NCI-H748 (cell line): Measurements from ENCODE around the gene NFATC1.

Experiments
- DNase-seq: peaks from one replicate; lab custom pipeline; 2025; ENCODE audit not compliant: unreplicated experiment; lab: John Stamatoyannopoulos, UW

The NFATC1 gene

DNA sequence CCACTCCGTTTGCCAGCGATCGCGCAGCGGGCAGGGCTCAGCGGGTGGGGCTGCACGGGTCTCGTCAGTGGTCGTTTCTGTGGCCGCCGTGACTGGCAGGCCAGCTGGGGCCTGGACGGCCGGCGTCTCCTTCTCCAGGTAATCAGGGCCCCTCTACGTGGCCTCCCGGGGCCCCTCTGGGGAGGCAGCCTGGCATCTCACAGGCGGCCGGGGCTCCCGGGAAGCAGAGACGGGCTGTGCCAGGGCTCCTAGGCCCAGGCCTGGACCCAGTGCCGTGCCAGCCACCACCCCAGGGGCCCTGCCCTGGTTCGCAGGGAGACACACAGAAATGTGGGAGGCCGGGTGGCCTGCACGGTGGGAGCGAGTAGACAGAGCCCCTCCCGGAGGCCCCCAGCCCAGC lies 59.5 kb downstream of the NFATC1 start:
- no peak for DNase-seq

DNA sequence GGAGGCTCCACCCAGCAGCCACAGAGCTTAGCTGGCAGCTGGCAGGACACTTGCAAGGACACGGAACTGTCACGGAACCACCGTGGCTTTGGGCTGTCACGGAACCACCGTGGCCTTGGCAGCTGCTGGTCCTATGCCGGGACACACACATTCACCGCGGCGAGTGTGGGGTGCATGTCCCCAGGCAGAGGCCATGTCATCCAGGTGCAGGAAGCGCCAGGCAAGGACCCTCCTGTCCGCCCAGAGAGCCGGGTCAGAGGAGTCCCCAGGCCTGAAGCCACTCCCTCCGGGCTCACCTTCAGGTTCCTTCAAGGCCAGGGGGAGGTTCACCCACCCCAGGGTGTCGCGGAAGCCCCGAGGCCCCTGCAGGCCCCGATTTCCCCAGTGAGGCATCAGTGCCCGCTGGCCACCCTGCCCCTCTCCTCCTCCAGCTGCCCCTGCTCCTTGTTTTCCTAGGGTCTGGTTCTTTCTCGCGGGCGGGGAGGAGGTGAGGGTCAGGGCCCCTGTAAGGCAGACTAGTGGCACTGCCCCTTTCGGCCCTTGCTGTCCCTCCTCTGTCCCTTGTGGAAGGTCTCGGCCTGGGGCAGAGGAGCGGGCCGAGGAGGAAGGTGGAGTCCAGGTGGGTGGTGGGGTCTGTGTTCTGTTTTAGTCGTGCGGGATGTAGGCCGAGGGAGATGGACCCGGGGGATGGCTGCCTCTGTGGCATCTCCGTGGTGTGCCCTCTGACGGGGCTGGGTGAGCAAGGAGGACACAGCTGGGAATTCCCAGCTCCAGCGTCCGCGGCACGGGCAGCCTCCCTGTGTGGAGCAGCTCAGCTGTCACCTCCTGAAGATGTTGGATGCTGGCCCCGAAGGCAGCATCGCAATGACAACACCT lies 60.6 kb downstream of the NFATC1 start:
- no peak for DNase-seq

DNA sequence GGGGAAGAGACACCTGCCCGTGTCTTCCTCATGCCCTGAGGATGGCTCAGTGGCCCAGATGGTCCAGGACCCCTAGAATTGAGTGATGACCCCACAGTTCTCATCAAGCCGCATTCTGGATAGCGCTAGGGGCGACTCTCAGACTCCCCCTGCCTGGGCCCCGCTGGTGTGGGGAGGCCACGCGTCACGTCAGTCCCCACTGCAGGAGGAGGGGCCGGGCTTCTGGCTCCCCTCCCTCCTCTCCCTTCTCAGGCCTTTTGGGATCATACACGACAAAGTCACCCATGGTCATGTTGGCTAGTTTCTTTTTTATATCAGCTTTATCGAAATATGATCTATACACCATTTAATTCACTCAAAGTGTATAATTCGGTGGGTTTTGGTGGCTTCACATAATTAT lies 61.5 kb downstream of the NFATC1 start:
- DNase-seq, result no peak

DNA sequence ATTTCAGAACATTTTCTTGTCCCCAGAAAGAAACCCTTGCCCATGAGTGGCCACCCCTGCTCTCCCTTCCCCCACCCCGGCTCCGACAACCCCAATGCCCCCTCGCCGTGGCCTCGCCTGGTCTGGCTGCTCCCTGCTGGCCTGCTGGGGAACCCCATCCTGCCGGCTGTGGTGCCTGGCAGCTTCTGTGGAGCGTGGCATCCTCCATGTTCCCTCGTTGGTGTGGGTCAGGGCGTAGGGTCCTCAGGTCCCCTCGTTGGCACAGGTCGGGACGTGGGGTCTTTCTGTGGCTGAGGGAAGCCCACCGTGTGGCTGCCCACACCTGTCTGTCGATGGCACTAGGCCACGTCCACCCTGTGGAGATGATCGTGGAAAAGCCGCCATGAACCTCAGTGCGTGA lies 61.9 kb downstream of the NFATC1 start:
- DNase-seq, result no peak

DNA sequence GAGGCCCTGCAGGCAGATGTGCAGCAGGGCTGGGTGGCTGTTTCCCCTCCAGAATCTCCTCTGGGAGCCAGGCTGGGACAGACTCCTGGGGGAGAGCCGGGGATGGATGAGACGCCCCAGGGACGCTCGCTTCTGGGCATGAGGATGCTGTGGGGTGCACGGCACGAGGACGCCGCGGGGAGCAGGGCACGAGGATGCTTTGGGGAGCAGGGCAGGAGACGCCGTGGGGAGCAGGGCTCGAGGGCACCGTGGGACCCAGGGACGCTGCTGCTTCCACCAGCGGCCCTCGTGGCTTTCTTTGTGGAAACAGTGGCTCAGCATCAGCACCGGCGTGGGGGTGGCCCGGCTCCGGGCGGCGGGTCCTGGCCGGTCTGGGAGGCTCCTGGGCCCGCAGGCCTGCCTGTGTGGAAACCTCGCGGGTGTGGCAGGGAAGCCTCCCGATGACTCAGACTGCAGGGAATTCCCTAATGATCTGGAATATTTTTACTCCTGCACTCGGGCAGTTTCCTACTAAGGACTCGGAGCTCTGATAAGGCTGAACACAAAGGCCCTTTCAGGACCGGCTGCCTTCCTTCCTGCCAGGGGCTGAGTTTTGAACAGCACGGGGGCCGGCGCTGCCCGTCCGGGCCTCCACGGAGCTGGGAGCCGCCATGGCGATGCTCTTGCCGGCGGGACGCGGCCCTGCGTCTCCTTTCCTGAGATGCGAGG lies 62.6 kb downstream of the NFATC1 start:
- DNase-seq, result no peak

DNA sequence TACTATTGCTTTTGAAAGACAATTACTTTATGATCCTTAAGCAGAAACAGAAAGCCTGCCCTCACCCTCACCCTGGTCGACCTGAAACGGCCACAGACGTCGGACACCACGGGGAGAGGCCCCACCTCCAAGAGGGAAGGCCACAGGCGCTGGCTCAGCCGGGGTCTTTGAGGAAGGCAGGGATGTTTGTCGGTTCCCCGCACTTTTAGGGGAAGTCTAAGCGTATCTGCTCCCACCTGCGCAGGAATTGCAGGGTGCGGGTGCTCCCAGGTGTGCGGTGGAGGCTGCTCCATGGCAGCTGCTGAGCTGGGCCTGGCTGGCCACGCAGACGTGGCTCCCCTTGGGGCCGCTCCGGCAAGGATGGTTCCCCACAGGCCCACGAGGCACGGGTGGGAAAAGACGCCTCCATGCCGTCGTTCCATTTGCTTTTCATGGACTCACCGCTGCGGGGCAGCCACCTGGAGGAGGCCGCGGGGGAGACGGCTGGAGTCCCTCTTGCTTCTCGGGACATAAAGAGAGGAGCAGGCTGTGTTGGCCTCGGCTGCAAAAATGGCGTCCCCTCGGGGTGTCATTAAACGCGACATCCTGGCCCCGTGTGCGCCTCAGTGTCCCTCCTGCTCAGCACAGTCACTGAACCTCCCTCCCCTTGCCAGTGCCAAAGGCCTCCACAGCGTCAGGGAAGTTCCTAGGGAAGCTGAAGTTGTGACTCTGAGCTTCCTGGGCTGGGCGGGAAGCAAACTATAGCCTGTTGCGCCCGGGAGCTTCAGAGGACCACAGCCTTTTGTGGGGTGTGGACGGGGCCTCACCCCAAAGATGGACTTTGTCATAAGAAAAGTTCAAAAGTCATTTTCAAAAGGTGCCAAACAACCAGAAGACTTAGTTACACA lies 63.4 kb downstream of the NFATC1 start:
- DNase-seq, result no peak

DNA sequence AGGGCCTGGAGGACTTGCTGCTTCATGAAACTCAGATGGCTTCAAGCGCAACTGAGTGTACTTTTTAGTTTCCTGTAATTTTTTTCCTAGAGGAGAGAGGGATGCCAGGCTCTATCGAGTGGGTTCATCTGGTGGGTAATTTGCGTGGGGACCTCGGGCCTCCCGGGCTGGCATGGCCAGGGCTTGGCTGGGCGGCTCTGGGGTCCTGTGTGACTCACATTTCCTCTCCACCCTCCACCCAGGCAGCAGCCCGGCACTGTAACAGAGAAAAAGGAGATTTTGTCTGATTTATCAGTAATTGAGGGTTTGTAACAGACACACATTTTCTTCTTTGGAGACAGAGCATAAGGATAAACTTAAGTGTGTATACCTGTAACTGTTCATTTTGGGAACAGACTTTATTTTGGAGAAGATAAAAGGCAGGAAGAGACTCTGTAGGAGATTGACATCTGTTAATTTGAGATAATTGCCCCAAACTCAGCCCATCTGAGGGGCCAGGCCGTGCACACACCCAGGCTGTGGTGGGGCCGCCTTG lies 64.3 kb downstream of the NFATC1 start:
- DNase-seq, result no peak

DNA sequence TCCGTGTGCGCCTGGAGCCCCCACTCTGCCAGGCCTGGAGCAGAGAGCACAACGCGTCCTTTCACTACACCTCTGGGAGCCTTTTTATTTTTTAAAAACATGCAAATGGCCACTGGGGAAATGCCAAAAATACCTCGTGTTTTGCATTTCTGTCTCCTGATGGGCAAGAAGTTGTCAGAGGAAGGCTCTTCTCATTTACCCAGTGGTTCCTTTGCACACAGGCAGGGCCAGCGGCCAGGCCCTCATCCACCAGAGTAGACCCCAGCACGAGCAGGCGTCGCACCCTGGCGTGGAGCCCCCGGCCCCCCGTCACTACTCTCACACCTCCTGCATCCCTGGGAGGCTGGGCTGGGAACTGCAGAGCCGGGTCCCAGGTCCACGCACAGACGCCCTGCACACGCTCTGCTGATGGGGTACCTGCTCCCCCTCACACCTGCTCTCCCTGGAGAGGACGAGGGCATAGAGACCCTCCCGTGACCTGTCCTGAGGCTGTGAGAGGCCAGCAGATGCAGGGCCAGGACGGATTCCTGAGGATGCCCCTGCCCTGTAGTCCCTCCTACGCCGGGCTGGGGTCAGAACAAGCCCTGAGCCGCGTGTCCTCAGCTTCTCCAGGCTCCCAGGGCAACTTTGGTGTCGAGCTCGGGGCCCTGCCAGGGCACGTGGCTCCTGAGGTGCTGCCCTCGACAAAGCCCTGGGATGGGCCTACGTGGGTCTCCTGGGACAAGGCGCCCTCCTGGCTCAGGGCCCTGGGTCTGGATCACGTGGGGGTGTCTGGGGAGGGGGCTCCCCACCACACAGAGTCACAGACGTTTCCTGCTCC lies 65.0 kb downstream of the NFATC1 start:
- no peak for DNase-seq

DNA sequence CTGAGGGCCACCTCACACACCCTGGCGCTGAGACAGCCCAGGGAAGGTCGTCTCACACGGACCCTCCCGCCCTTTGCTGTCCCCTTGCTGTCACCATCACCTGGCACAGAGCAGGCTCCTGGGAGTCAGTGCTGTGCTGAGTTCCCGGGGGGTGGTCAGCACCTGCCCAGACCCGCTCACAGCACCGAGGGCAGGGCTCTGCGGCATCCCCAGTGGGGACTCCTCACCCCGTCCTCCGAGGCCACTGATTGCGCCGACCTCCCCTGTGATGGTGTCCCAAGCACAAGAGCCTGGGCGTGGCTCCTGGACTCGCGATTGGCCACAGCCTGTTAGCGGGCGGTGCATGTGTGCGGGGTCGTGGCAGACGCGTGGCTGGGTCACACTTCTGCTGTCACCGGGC lies 65.9 kb downstream of the NFATC1 start:
- DNase-seq, result no peak

DNA sequence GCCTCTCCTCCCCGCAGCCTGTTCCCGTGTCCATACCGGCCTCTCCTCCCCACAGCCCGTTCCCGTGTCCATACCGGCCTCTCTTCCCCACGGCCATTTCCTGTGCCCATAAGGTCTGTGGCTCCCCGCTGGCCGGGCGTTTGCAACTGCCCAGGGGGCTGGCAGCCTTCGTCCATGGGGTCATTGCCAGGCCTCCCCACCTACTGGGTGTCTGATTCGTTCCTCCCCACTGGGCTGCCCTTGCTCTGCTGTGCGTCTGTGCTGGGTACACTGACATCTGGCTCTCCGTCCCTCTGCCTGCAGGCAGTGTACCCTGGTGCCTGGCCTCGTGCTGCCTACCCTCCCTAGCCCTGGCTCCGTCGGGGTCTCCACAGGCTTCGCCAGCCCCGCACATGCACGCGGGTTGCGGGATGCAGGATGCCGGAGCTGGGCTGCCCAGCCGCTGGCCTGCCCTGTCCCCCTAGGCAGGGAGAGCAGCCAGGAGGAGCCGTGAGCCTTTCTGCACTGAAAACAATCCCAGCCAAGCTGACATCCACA lies 67.8 kb downstream of the NFATC1 start:
- DNase-seq, result no peak

DNA sequence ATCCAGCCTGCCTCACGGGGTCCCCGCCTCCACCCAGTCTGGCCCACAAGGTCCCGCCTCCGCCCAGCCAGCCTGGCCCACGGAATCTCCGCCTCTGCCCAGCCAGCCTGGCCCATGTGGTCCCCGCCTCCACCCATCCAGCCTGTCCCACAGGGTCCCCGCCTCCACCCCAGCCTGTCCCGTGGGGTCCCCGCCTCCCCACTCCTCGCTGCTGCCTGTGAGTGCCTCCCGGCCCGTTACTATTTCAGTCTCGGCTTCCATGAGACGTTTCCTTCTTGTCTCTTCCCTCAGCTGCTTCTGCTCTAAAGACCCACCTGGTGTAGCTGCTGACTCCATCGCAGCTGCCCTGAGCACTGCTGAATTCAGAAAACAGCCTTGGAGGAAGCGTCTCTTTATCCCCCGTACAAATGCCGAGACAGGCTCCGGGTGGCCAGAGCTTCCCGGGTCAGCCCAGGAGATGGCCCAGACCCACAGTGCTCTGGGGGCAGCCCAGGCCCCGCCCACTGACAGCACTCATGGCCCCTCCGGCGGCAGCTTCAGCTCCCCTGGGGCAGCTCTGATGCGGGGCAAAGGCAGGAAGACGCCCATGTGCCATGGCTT lies 69.8 kb downstream of the NFATC1 start:
- DNase-seq, result no peak

DNA sequence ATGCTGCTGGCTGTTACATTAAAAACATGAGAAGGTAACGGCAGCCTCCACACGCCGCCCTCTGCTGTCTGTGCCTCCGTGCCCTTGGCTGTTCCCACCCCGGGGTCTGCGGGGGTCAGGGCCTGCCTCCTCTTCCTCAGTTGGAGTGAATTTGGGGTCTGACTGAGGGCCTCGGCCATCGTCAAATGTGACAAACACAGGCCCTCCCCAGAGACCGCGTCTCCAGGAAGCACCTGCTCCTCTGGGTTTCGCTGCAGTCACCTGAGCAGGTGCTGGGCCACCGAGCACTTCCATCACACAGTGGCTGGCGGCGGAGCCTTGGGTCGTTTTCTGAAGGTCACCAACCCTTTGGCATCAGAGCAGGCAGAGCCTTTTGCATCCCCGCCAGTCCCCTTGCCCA lies 70.9 kb downstream of the NFATC1 start:
- DNase-seq, result no peak

DNA sequence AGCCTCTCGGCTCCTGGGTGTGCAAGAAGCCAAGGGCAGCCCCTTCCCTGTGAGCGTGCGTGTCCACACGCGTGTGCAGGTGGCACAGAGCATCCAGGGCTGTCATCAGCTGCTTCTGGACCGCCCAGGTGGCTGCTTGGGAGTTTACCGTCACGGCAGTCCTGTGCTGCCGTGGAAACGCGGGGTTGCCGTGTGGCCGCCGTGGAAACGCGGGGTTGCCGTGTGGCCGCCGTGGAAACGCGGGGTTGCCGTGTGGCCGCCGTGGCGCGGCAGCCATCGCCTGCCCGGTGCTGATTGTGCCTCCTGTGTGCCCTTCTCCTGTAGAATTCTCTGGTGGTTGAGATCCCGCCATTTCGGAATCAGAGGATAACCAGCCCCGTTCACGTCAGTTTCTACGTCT lies 71.4 kb downstream of the NFATC1 start:
- no peak for DNase-seq

DNA sequence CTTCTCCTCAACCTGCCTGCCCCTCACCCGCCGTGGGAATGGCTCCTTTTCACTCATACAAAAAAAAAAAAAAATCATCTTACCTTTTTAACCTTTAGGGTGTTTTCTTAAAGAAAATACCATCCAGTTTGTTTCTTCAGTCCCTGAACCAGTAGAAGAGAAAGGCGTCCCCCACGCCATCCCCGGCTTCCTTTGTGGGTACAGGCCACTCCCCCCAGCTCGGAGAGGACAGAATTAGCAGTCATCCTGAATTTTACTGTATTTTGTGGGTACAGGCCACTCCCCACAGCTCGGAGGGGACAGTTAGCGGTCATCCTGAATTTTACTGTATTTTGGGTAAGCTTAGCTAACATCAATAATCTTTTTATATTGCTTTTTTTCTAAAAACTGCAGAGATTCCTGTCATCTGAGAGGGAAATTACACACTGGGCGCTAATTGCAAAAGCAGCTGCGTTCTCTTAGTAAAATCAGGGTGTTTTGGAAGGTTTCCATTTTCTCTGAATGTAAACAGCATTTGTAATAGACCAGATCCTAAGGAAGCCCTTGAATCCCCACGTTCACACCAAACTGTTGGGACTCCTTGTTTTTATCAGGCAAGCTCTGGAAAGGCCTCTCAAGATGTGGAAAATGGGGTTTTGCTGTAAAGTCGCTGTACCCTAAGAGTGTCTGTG lies 72.5 kb downstream of the NFATC1 start:
- no peak for DNase-seq

DNA sequence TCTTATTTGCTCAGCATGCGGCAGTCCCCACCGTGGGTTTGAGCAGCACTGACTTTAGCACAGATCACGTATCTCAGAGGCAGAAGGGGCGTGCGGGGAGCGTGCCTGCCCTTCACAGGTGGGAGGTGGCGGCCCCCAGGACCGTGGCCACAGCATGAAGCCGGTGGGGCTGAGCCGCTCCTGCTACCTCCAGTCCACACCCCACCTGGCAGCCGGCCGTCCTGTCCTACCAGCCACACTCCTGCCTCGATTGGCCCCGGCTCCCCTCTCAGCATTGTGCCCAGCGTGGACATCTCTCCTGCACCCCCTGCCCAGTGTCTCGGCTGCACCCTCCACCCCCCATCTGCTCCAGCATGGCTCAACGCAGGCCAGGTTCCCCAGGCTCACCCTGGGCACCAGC lies 73.6 kb downstream of the NFATC1 start:
- no peak for DNase-seq

DNA sequence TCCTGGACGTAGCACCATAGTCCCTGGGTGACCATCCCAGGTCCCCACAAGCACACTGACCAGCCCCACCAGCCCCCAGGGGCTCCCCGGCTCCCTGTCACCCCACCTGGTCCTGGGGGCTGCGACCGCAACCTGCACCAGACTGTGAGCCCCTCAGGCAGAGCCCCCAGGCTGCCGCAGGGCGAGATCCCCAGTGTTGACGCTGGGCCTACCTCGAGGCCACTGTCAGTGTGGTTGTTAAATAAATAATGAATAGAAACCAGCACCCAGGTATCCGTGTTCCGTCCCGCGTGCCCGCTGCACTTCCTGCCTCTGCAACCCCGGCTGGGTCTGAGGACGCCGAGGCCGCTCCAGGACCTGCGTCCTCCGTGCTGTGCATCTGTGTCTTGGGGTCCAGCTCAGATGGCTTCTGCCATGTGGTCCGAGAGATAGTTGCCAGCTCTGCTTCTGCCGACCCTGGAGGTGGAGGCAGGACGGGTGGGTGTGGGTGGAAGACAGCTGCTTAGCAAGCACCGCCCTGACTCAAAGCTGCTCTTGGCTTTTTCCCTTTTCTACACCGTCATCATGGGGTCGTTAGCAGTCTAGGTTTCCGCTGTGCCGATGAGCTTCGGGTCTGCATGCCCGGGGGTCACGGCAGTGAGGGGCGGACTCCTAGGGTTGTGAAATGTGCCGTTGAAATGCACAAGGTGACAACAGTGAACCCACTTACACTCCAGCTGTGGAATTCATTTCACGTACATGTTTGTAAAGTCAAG lies 74.2 kb downstream of the NFATC1 start:
- no peak for DNase-seq

DNA sequence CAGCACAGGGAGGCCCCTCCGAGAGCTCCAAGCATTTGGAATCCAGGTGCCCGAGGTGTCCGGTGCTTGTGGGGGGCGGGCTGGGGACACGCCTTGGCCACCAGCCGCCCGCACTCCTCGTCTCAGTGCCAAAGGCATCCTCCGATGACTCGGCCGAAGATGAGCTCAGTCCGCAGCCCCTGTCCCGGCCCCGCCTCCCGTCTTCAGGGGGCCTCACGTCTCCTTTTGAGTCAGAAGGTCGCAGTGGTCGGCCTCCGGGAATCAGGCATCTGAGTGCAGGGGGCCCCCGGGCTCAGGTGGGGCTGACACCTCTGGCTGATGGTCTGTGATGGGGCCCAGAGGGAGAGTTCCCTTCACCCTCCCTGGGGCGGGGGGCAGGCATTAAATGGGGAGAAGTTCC lies 74.8 kb downstream of the NFATC1 start:
- no peak for DNase-seq

DNA sequence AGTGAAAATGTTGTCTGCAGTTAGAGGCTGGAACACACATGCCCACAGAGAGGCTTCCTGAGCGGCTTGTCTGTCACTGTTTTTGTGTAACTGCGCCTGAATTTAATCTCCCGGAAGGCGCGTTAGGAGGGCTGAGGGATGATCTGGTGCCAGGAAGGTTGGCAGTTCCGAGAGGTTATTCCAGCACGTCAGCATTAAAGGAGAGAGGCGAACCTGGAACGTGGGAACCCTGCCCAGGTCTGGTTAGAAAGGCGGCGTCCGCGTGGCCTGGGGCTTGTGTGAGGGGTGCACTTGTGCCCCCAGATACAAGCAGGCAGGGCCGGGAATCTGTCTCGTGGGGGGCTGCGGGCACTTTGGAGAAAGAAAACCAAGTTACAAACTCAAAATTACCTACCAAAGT lies 75.3 kb downstream of the NFATC1 start:
- DNase-seq, result no peak

DNA sequence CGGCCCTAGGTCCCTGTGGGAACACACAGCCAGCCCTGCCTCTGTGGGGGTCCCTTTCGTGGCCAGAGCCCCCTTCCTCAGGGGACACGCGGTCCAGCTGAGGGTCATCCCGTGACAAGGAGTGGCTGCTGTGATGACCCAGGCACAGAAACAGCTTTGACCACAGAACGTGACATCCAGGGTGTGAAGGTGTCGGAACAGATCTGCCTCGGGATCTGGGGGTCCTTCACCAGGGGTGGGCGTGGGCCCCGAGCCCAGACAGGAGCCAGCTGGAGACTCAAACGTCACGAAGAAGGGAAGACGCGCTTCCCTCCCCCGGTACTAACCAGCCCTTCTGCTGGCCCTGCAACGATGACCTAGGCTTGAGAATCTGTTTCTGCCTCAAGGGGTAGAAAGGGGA lies 75.9 kb downstream of the NFATC1 start:
- DNase-seq, result no peak
